RWPE1 (cell line): ENCODE data around the gene NIN.
A peak's percentile ranks its signal among the peaks of the same experiment; 100 is the strongest.

Experiments used
- CTCF ChIA-PET: fragments of 350-600 bp; sonication (Branson Sonifier 250); formaldehyde crosslinking; extraction: SDS; loops from one replicate; lab custom pipeline; 2021; lab: Yijun Ruan, JAX
- POLR2A ChIA-PET: fragments of 400-600 bp; formaldehyde crosslinking; extraction: SDS; loops from one replicate; lab custom pipeline; 2020; ENCODE audit warnings: antibody characterized with exemption; ENCODE audit not compliant: low non-redundant PET; lab: Yijun Ruan, JAX
- DNase-seq: peaks from one replicate; pipeline ENCODE4 v3.0.0; 2012; ENCODE audit warnings: low spot score
- H3K27ac ChIP-seq: fragments of 450-650 bp; 2 replicates; pipeline ENCODE4 v1.5.1; 2017
- CTCF ChIP-seq: fragments of 450-650 bp; conservative IDR thresholded peaks from 2 replicates; pipeline ENCODE4 v1.5.1; 2017; ENCODE audit warnings: low read depth, mild to moderate bottlenecking

The NIN gene

GRCh38 chr14:50725761-50726160 lies 105.2 kb downstream of the NIN start:
- POLR2A ChIA-PET: no interaction called here
- CTCF ChIA-PET: interaction anchor here (0.6 to 1.3 kb wide), 2 partner anchors 11 to 52 kb away, joined by 3 to 4 read pairs; no protein-coding TSS in a partner anchor
- no peak overlapping the region for H3K27ac ChIP-seq

GRCh38 chr14:50719911-50720759 lies 110.8 kb downstream of the NIN start:
- TF ChIP-seq CTCF: no peak
- ChIA-PET POLR2A (no interaction called here), CTCF (interaction anchor here (0.7 kb wide), 1 partner anchor 107 kb away, joined by 3 read pairs; no protein-coding TSS in a partner anchor)
- H3K27ac ChIP-seq: no peak overlapping the region
- DNase-seq: peak; percentile 24

More at GRCh38 chr14:50725761-50726160, 105.2 kb downstream of the NIN start:
- no peak for TF ChIP-seq CTCF
- DNase-seq: no peak

- TF ChIP-seq CTCF: no peak
- POLR2A ChIA-PET: no interaction called here
- CTCF ChIA-PET: no interaction called here
- no peak overlapping the region for H3K27ac ChIP-seq
- no peak for DNase-seq
These were observed 112.0 kb downstream of the NIN start for GRCh38 chr14:50718949-50719348.

- ChIA-PET CTCF (no interaction called here), POLR2A (no interaction called here)
- no peak overlapping the region for H3K27ac ChIP-seq
- DNase-seq: no peak
- TF ChIP-seq CTCF: no peak
These were observed 113.2 kb downstream of the NIN start for GRCh38 chr14:50717811-50718210.

- DNase-seq: peak; percentile 36
- ChIA-PET POLR2A (interaction anchor here (1.6 kb wide), 1 partner anchor 46 kb away, joined by 6 read pairs; the partner anchor contains the start of gene SAV1), CTCF (interaction anchor here (0.5 to 1.3 kb wide), 11 partner anchors 9 to 1167 kb away, joined by 3 to 6 read pairs (median 3); no protein-coding TSS in a partner anchor)
- peak; percentile 23 for TF ChIP-seq CTCF
- H3K27ac ChIP-seq: no peak overlapping the region
These were observed 116.4 kb downstream of the NIN start for GRCh38 chr14:50714450-50715073.

- ChIA-PET POLR2A (no interaction called here), CTCF (interaction anchor here (0.6 kb wide), 2 partner anchors 20 to 65 kb away, joined by 3 to 4 read pairs; no protein-coding TSS in a partner anchor)
- no peak overlapping the region for H3K27ac ChIP-seq
- TF ChIP-seq CTCF: no peak
- DNase-seq: no peak
These were observed 119.9 kb downstream of the NIN start for GRCh38 chr14:50711043-50711442.
